SK-N-SH treated with all-trans-retinoic acid at 6 μM for 48 hours (cell line): Measurements from ENCODE around the gene TGFA.

ENCODE experiments used
- ATAC-seq: fragments of 200-7000 bp; cut with Tn5 transposase; 3 replicates; pipeline ENCODE4 v1.9.1; 2020; ENCODE audit warnings: mild to moderate bottlenecking, moderate library complexity
- ARNTL ChIP-seq: fragments of 450-650 bp; formaldehyde crosslinking; IDR thresholded peaks from 2 replicates; pipeline ENCODE4 v1.5.0; 2020; ENCODE audit warnings: low read depth, mild to moderate bottlenecking, moderate library complexity, borderline replicate concordance
- BACH2 ChIP-seq: fragments of 250-450 bp; sonication (Bioruptor Pico); IDR thresholded peaks from 2 replicates; pipeline ENCODE4 v1.9.0; 2021; ENCODE audit warnings: mild to moderate bottlenecking, borderline replicate concordance
- CSDC2 ChIP-seq: fragments of 250-450 bp; sonication (Bioruptor Pico); IDR thresholded peaks from 2 replicates; pipeline ENCODE4 v1.5.0; 2020; ENCODE audit warnings: mild to moderate bottlenecking, moderate library complexity
- ESRRG ChIP-seq: fragments of 250-450 bp; sonication (Bioruptor Pico); IDR thresholded peaks from 2 replicates; pipeline ENCODE4 v1.6.1; 2021; ENCODE audit warnings: mild to moderate bottlenecking
- GLIS3 ChIP-seq: fragments of 250-450 bp; sonication (Bioruptor Pico); IDR thresholded peaks from 2 replicates; pipeline ENCODE4 v1.5.0; 2020; ENCODE audit warnings: mild to moderate bottlenecking, moderate library complexity
- OSR1 ChIP-seq: fragments of 250-450 bp; sonication (Bioruptor Pico); IDR thresholded peaks from 2 replicates; pipeline ENCODE4 v1.8.0; 2022; ENCODE audit warnings: moderate library complexity, mild to moderate bottlenecking, inconsistent platforms
- RARB ChIP-seq: fragments of 250-450 bp; sonication (Bioruptor Pico); IDR thresholded peaks from 2 replicates; pipeline ENCODE4 v1.8.0; 2021; ENCODE audit warnings: mild to moderate bottlenecking, moderate library complexity
- TOX ChIP-seq: fragments of 250-450 bp; sonication (Bioruptor Pico); IDR thresholded peaks from 2 replicates; pipeline ENCODE4 v1.8.0; 2021; ENCODE audit warnings: mild to moderate bottlenecking, moderate library complexity, borderline replicate concordance
- ZC3H10 ChIP-seq: fragments of 250-450 bp; sonication (Bioruptor Pico); IDR thresholded peaks from 2 replicates; pipeline ENCODE4 v1.5.1; 2021; ENCODE audit warnings: mild to moderate bottlenecking, moderate library complexity
- ZFP3 ChIP-seq: fragments of 250-450 bp; sonication (Bioruptor Pico); IDR thresholded peaks from 2 replicates; pipeline ENCODE4 v1.5.0; 2020; ENCODE audit warnings: mild to moderate bottlenecking, moderate library complexity
- ZFP30 ChIP-seq: fragments of 450-650 bp; formaldehyde crosslinking; IDR thresholded peaks from 2 replicates; pipeline ENCODE4 v1.5.0; 2022; ENCODE audit warnings: mild to moderate bottlenecking, moderate library complexity
- ZNF70 ChIP-seq: fragments of 450-650 bp; formaldehyde crosslinking; IDR thresholded peaks from 2 replicates; pipeline ENCODE4 v1.5.0; 2020; ENCODE audit warnings: mild to moderate bottlenecking, moderate library complexity
- ZNF8 ChIP-seq: fragments of 450-650 bp; formaldehyde crosslinking; IDR thresholded peaks from 2 replicates; pipeline ENCODE4 v1.5.0; 2020; ENCODE audit warnings: mild to moderate bottlenecking, moderate library complexity
- TF ChIP-seq, protein P1 (sequence below): fragments of 250-450 bp; sonication (Bioruptor Pico); IDR thresholded peaks from 2 replicates; pipeline ENCODE4 v1.5.1; 2020; ENCODE audit warnings: low read depth, mild to moderate bottlenecking, moderate library complexity
- TF ChIP-seq, protein P2 (sequence below): fragments of 250-450 bp; sonication (Bioruptor Pico); IDR thresholded peaks from 2 replicates; pipeline ENCODE4 v1.8.0; 2020; ENCODE audit warnings: mild to moderate bottlenecking, moderate library complexity, borderline replicate concordance
- TF ChIP-seq, protein P3 (sequence below): fragments of 250-450 bp; sonication (Bioruptor Pico); IDR thresholded peaks from 2 replicates; pipeline ENCODE4 v1.5.0; 2020; ENCODE audit warnings: mild to moderate bottlenecking, moderate library complexity
- TF ChIP-seq, protein P4 (sequence below): fragments of 250-450 bp; sonication (Bioruptor Pico); IDR thresholded peaks from 2 replicates; pipeline ENCODE4 v1.8.0; 2021; ENCODE audit warnings: low read depth, mild to moderate bottlenecking, moderate library complexity, borderline replicate concordance
- TF ChIP-seq, protein P5 (sequence below): fragments of 250-450 bp; sonication (Bioruptor Pico); IDR thresholded peaks from 2 replicates; pipeline ENCODE4 v1.5.1; 2021; ENCODE audit warnings: mild to moderate bottlenecking, moderate library complexity

Gene TGFA

DNA sequence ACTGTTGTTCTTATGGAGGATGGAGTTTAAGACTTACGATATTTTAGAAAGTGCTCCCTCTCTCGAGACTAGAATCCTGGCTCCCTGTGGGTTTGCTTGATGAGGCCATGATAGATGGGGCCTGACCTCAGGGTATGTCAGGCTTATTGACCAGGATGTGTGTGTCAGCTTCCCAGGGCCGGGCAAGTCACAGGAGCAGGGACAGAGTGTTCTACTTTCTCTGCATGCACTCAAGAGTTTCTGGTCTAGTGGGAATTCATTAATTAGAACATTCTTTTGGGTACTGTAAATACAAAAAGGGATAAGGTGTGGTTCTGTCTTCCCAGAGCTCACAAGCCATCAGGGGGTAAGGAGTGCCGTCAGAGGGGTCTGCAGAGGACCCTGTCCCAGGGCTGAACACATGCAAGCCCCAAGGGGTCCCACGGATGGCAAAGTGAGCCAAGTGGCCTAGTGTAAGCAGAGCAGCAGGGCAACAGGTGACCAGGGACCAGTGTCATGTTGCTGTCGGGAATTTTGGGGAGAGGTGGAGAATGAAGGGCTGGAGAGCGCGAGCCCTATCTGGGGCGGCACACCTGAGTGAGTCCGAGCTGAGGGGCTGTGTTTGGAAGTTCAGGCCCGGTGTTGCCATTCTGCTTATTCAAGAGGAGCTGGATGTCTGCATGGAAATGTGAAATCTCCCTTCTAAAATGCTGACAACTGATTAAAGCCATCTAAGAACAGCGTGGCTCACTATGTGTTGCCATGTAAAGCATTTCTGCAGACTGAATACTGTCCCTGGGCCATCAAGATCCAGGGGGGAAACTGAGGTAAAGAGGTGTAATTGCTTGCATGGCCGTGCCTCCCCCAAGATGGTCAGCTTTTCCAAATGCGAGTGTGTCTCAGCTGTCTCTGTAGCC, 91.4 kb downstream of the TGFA start:
- TF ChIP-seq, protein P1, sequence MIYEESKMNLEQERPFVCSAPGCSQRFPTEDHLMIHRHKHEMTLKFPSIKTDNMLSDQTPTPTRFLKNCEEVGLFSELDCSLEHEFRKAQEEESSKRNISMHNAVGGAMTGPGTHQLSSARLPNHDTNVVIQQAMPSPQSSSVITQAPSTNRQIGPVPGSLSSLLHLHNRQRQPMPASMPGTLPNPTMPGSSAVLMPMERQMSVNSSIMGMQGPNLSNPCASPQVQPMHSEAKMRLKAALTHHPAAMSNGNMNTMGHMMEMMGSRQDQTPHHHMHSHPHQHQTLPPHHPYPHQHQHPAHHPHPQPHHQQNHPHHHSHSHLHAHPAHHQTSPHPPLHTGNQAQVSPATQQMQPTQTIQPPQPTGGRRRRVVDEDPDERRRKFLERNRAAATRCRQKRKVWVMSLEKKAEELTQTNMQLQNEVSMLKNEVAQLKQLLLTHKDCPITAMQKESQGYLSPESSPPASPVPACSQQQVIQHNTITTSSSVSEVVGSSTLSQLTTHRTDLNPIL, result no peak
- TF ChIP-seq ZC3H10 (CRISPR knock-in tag) (no peak), ESRRG (CRISPR knock-in tag) (no peak), ZFP30 (CRISPR knock-in tag) (no peak), ZNF8 (CRISPR knock-in tag) (no peak), CSDC2 (CRISPR knock-in tag) (no peak)
- TF ChIP-seq, protein P2, sequence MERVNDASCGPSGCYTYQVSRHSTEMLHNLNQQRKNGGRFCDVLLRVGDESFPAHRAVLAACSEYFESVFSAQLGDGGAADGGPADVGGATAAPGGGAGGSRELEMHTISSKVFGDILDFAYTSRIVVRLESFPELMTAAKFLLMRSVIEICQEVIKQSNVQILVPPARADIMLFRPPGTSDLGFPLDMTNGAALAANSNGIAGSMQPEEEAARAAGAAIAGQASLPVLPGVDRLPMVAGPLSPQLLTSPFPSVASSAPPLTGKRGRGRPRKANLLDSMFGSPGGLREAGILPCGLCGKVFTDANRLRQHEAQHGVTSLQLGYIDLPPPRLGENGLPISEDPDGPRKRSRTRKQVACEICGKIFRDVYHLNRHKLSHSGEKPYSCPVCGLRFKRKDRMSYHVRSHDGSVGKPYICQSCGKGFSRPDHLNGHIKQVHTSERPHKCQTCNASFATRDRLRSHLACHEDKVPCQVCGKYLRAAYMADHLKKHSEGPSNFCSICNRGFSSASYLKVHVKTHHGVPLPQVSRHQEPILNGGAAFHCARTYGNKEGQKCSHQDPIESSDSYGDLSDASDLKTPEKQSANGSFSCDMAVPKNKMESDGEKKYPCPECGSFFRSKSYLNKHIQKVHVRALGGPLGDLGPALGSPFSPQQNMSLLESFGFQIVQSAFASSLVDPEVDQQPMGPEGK (CRISPR knock-in tag), result no peak
- TF ChIP-seq, protein P3, sequence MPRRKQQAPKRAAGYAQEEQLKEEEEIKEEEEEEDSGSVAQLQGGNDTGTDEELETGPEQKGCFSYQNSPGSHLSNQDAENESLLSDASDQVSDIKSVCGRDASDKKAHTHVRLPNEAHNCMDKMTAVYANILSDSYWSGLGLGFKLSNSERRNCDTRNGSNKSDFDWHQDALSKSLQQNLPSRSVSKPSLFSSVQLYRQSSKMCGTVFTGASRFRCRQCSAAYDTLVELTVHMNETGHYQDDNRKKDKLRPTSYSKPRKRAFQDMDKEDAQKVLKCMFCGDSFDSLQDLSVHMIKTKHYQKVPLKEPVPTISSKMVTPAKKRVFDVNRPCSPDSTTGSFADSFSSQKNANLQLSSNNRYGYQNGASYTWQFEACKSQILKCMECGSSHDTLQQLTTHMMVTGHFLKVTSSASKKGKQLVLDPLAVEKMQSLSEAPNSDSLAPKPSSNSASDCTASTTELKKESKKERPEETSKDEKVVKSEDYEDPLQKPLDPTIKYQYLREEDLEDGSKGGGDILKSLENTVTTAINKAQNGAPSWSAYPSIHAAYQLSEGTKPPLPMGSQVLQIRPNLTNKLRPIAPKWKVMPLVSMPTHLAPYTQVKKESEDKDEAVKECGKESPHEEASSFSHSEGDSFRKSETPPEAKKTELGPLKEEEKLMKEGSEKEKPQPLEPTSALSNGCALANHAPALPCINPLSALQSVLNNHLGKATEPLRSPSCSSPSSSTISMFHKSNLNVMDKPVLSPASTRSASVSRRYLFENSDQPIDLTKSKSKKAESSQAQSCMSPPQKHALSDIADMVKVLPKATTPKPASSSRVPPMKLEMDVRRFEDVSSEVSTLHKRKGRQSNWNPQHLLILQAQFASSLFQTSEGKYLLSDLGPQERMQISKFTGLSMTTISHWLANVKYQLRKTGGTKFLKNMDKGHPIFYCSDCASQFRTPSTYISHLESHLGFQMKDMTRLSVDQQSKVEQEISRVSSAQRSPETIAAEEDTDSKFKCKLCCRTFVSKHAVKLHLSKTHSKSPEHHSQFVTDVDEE (CRISPR knock-in tag), result no peak
- ATAC-seq, result no peak

DNA sequence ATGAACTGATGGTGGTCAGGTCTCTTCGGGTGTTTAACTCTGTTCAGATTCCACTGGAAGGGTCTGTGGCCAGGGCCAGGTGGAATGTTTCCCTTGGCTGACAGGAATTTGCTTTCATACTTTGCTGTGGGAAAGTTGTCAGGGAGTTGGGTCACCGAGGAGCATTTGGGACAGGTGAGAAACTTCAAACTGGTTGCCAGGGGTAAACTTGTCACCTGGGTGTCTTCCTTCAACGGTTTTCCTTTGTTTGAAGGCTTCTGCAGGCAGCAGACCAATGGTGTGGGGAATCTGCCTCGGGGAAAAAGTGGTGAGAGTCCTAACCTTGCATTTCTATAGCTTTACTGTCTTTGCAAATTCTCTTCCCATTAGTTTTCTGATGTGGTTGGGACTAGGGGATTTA, 92.2 kb downstream of the TGFA start:
- no peak for ATAC-seq
- TF ChIP-seq OSR1, result no peak
- TF ChIP-seq, protein P3 (CRISPR knock-in tag), result no peak
- TF ChIP-seq, protein P2 (CRISPR knock-in tag), result no peak

DNA sequence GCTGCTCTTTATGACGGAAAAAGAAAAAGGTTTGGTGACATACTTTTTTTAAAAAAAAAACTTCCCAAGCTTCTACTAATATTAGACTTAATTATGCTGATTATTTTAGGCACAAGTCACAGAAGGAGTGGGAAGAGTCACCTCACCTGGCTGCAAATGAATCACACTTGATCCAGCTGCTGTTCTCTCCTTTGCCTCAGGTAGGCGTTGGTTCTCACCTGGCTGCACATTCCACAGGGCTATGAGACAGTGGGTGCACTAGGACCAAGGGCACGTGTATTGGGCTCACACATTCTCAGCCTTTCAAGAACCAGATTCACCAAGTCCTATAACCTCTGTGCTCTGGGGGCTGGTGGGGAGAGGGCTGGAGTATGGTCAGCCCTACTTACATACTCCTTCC, 93.3 kb downstream of the TGFA start:
- ATAC-seq, result no peak
- no peak for TF ChIP-seq GLIS3 (CRISPR knock-in tag)
- TF ChIP-seq ARNTL, result no peak
- TF ChIP-seq, protein P1, result no peak
- TF ChIP-seq BACH2 (CRISPR knock-in tag), result no peak
- no peak for TF ChIP-seq RARB (CRISPR knock-in tag)
- TF ChIP-seq ZC3H10 (CRISPR knock-in tag), result no peak
- TF ChIP-seq, protein P4, sequence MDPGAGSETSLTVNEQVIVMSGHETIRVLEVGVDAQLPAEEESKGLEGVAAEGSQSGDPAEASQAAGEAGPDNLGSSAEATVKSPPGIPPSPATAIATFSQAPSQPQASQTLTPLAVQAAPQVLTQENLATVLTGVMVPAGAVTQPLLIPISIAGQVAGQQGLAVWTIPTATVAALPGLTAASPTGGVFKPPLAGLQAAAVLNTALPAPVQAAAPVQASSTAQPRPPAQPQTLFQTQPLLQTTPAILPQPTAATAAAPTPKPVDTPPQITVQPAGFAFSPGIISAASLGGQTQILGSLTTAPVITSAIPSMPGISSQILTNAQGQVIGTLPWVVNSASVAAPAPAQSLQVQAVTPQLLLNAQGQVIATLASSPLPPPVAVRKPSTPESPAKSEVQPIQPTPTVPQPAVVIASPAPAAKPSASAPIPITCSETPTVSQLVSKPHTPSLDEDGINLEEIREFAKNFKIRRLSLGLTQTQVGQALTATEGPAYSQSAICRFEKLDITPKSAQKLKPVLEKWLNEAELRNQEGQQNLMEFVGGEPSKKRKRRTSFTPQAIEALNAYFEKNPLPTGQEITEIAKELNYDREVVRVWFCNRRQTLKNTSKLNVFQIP (CRISPR knock-in tag), result no peak
- no peak for TF ChIP-seq ZFP3 (CRISPR knock-in tag)
- no peak for TF ChIP-seq ZNF8 (CRISPR knock-in tag)
- no peak for TF ChIP-seq ZNF70
- TF ChIP-seq, protein P5, sequence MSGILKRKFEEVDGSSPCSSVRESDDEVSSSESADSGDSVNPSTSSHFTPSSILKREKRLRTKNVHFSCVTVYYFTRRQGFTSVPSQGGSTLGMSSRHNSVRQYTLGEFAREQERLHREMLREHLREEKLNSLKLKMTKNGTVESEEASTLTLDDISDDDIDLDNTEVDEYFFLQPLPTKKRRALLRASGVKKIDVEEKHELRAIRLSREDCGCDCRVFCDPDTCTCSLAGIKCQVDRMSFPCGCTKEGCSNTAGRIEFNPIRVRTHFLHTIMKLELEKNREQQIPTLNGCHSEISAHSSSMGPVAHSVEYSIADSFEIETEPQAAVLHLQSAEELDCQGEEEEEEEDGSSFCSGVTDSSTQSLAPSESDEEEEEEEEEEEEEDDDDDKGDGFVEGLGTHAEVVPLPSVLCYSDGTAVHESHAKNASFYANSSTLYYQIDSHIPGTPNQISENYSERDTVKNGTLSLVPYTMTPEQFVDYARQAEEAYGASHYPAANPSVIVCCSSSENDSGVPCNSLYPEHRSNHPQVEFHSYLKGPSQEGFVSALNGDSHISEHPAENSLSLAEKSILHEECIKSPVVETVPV (CRISPR knock-in tag), result no peak
- no peak for TF ChIP-seq TOX (CRISPR knock-in tag)
- no peak for TF ChIP-seq ZFP30 (CRISPR knock-in tag)
